NCI-H226 (cell line): ENCODE measurements around the gene BARHL2.

Experiments used
- DNase-seq: peaks from one replicate; pipeline ENCODE4 v3.0.0-alpha.2; 2015

Gene BARHL2

GRCh38 chr1:90709535-90709934 is 7.6 kb downstream of the BARHL2 start:
- DNase-seq = no peak

- no peak for DNase-seq
Observed at GRCh38 chr1:90708826-90709225, 8.3 kb downstream of the BARHL2 start.

DNA sequence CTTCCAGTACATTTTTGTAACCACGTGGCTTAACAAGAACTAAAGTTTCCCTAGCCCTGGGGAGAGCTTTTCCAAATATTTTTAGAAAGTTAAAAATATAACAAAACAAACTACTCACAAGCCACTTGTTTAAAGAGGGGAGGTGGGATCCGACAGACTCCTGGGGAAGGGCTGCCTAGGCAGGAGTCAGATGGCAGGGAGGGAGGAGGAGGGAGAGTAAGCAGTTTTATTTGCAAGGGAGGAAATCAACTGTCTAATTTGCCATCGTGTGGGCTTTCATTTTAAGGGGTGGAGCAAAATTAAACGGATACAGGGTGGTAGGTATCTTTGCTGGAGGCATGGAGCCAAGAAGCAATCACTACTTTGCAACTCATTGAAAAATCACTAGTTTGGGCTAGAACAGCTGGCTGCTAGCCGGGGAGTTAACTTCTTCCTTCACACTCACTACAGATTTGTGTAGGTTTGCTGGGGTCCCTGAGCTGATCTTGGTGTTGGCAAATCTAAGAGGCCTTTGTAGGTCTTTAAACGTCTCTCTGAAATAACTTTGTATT is 8.8 kb downstream of the BARHL2 start:
- DNase-seq = no peak

DNA sequence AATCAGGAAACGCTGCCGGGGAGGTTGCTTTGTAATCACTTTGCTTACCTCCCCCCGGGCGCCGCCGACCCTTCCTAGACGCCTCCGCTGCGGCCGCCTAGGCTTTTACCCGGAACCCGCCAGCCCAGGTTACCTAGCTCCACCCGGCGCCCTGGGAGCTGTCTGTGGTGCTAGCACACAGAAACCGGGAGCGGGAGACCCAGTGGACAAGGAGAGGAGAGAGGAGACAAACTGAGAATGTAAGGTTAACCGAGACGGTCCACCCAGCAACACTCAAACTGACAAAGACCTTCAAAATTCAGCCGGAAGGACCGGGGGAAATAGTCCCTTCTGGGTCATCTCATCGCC is 9.8 kb downstream of the BARHL2 start:
- no peak for DNase-seq

- no peak for DNase-seq
Observed at GRCh38 chr1:90706437-90707362, 10.4 kb downstream of the BARHL2 start.

- DNase-seq = no peak
Observed at GRCh38 chr1:90705956-90706355, 11.1 kb downstream of the BARHL2 start.

- DNase-seq = no peak
Observed at GRCh38 chr1:90704817-90705216, 12.3 kb downstream of the BARHL2 start.

- no peak for DNase-seq
Observed at GRCh38 chr1:90694846-90695245, 22.3 kb downstream of the BARHL2 start.

DNA sequence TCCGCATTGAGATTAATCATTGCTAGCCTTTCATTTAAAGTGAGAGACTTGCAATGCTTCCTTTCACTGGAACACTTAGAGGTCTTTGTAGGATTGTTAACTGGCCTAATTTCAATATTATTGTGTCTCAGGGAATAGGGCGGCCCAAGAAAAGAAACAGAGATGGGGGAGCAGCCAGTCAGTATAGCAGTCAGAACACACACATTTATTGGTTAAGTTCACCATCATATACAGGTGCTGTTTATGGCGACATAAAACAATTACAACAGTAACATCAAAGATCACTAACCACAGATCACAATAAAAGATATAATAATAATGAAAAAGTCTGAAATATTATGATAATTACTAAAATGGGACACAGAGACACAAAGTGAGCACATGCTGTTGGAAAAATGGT is 29.4 kb downstream of the BARHL2 start:
- DNase-seq = no peak

DNA sequence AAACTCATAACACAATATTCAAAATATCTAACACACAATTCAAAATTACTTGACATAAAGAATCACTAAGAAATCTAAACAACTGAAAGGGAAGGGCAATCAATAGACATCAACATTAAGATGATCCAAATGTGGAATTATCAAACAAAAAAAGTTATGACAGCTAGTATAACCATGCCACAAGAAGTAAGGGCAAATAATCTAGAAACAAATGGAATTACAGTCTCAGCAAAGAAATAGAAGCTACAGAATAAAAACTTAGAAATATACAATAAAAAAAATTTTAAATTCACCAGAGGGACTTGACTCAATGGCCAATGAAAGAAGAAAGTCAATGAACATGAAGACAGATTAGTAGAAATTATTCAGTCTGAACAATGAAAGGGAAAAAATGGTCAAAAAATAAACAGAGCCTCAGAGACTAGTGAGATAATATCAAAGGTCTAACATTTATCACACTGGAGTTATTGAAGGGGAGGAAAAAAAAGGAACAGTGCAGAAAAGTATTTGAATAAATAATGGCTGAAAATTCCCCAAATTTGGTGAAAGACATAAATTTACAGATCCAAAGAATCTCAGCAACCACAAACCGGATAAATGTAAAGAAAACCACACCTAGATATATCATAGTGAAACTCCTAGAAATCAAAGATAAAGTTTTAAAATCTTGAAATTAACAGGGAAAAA is 41.8 kb downstream of the BARHL2 start:
- no peak for DNase-seq

GRCh38 chr1:90671741-90672140 is 45.4 kb downstream of the BARHL2 start:
- no peak for DNase-seq

- DNase-seq = no peak
Observed at GRCh38 chr1:90671251-90671650, 45.9 kb downstream of the BARHL2 start.
